GM19468 (cell line): ENCODE data around the gene SYNJ1.
"Not testable (repeated sequence)": the region's sequence is repeated elsewhere in the genome, so short reads cannot be mapped to it uniquely, and the experiment has no call there.

Source experiments
- ATAC-seq: cut with Tn5 transposase; IDR thresholded peaks from one replicate; pipeline ENCODE4 v1.9.1; 2021; ENCODE audit warnings: mild to moderate bottlenecking, moderate library complexity, moderate number of reproducible peaks; ENCODE audit not compliant: unreplicated experiment; ENCODE audit errors: extremely low read depth

The SYNJ1 gene

GRCh38 chr21:32727687-32728455 lies at the start of gene SYNJ1:
SYNJ1 (minus strand) TSS chr21:32728013; CDS start chr21:32726895, 1,118 bp downstream.
- ATAC-seq: peak; percentile 86

GRCh38 chr21:32777269-32777668 lies 49.5 kb upstream of the SYNJ1 start:
- ATAC-seq: no peak

GRCh38 chr21:32776743-32777142 lies 48.9 kb upstream of the SYNJ1 start:
- ATAC-seq: no peak

GRCh38 chr21:32773048-32773344 lies 45.2 kb upstream of the SYNJ1 start:
- ATAC-seq: not testable (repeated sequence)

GRCh38 chr21:32772281-32773047 lies 44.7 kb upstream of the SYNJ1 start:
- ATAC-seq: no peak

GRCh38 chr21:32770871-32771523 lies 43.2 kb upstream of the SYNJ1 start:
- ATAC-seq: no peak

GRCh38 chr21:32768530-32768929 lies 40.7 kb upstream of the SYNJ1 start:
- ATAC-seq: no peak

GRCh38 chr21:32765058-32765457 lies 37.2 kb upstream of the SYNJ1 start:
- no peak for ATAC-seq

GRCh38 chr21:32764186-32764585 lies 36.4 kb upstream of the SYNJ1 start:
- ATAC-seq: no peak

- no peak for ATAC-seq
Observed at GRCh38 chr21:32757804-32758203, 30.0 kb upstream of the SYNJ1 start.

GRCh38 chr21:32756096-32756495 lies 28.3 kb upstream of the SYNJ1 start:
- ATAC-seq: no peak

- no peak for ATAC-seq
Observed at GRCh38 chr21:32753818-32754585, 26.2 kb upstream of the SYNJ1 start.

GRCh38 chr21:32750405-32750804 lies 22.6 kb upstream of the SYNJ1 start:
- ATAC-seq: no peak

GRCh38 chr21:32749662-32750061 lies 21.8 kb upstream of the SYNJ1 start:
- no peak for ATAC-seq

- no peak for ATAC-seq
Observed at GRCh38 chr21:32748529-32748928, 20.7 kb upstream of the SYNJ1 start.

GRCh38 chr21:32747396-32747795 lies 19.6 kb upstream of the SYNJ1 start:
- no peak for ATAC-seq

- not testable (repeated sequence) for ATAC-seq
Observed at GRCh38 chr21:32746711-32747110, 18.9 kb upstream of the SYNJ1 start.

- ATAC-seq: no peak
Observed at GRCh38 chr21:32742396-32742795, 14.6 kb upstream of the SYNJ1 start.

- ATAC-seq: no peak
Observed at GRCh38 chr21:32741336-32741735, 13.5 kb upstream of the SYNJ1 start.

- no peak for ATAC-seq
Observed at GRCh38 chr21:32739946-32740345, 12.1 kb upstream of the SYNJ1 start.
